ENCODE results near the gene MYCBP2. TPM values are rescaled to one million over a fixed set of nuclear protein-coding genes. Genes with fewer than 3 reads are reported as not detected.

MYCBP2 gene
- total RNA-seq, 1 donor: 155 TPM

DNA sequence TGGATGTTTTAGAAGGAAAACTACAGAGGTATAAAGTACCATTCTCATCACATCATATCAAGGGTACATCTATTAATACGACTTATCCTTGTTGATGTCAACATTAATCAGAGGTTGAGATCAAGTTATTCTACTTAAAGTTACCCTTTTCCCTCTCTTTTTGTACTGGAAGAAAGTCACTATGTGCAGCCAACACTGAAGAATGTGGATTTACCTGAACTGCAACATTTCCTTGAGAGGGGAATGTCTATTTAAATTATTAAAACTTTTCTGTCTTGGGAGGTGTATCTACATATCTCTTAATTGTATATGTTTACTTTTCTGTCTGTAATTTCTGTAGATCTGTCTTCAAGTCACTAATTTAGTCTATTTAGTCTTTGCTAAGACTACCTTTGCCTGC lies 297.5 kb downstream of the MYCBP2 start:
- H3K27me3 ChIP-seq (ENCODE audit: insufficient read depth, low read length): no peaks in the 10 kb centered on the region

GRCh38 chr13:77028202-77028601 lies 298.7 kb downstream of the MYCBP2 start:
- H3K4me3 ChIP-seq (ENCODE audit: insufficient read depth, low read length): peak overlapping the region; percentile 89

More for the DNA sequence above, 297.5 kb downstream of the MYCBP2 start:
- Histone ChIP-seq H3K36me3 (ENCODE audit: insufficient read depth, low read length) (no peaks in the 10 kb centered on the region), H3K79me2 (ENCODE audit: insufficient read depth, low read length) (peaks cover 24% of the 10 kb centered on the region), H4K20me1 (ENCODE audit: insufficient read depth, low read length) (peaks cover 12% of the 10 kb centered on the region), H2AFZ (ENCODE audit: low read length) (no peak overlapping the region), H3K4me3 (ENCODE audit: insufficient read depth, low read length) (no peak overlapping the region), H3K4me2 (ENCODE audit: insufficient read depth, low read length) (no peak overlapping the region), H3K9me3 (ENCODE audit: low read depth, low read length) (no peaks in the 10 kb centered on the region), H3K27ac (ENCODE audit: low read depth, low read length) (no peak overlapping the region), H3K4me1 (ENCODE audit: insufficient read depth, low read length) (peaks cover 27% of the 10 kb centered on the region)
- peak; percentile 9 for DNase-seq (ENCODE audit: insufficient read length, low spot score, missing footprints)
- TF ChIP-seq CTCF (IDR thresholded peaks at IDR 0.05; ENCODE audit: extremely low read depth, low read depth, low read length): no peak

GRCh38 chr13:77026861-77027621 lies 299.9 kb downstream of the MYCBP2 start, which contains the start of gene FBXL3:
Gene FBXL3 (minus strand): TSS chr13:77027159. CDS start chr13:77021860, 5,299 bp downstream.
- Histone ChIP-seq H3K4me3 (ENCODE audit: insufficient read depth, low read length) (peak within 1 kb of the TSS; percentile 89), H4K20me1 (ENCODE audit: insufficient read depth, low read length) (peaks cover 32% of the 10 kb centered on the region), H3K27me3 (ENCODE audit: insufficient read depth, low read length) (no peaks in the 10 kb centered on the region), H3K9me3 (ENCODE audit: low read depth, low read length) (no peaks in the 10 kb centered on the region), H3K36me3 (ENCODE audit: insufficient read depth, low read length) (no peaks in the 10 kb centered on the region), H3K4me2 (ENCODE audit: insufficient read depth, low read length) (peak within 1 kb of the TSS; percentile 87), H3K27ac (ENCODE audit: low read depth, low read length) (peak within 1 kb of the TSS; percentile 77), H2AFZ (ENCODE audit: low read length) (peak within 1 kb of the TSS; percentile 91), H3K79me2 (ENCODE audit: insufficient read depth, low read length) (peaks cover 48% of the 10 kb centered on the region), H3K4me1 (ENCODE audit: insufficient read depth, low read length) (peaks cover 40% of the 10 kb centered on the region)
- TF ChIP-seq CTCF (IDR thresholded peaks at IDR 0.05; ENCODE audit: extremely low read depth, low read depth, low read length): no peak
- DNase-seq (ENCODE audit: insufficient read length, low spot score, missing footprints): peak; percentile 97

More at GRCh38 chr13:77028202-77028601, 298.7 kb downstream of the MYCBP2 start:
- peaks cover 28% of the 10 kb centered on the region for H3K4me1 ChIP-seq (ENCODE audit: insufficient read depth, low read length)
- H2AFZ ChIP-seq (ENCODE audit: low read length): peak overlapping the region; percentile 91
- H3K9me3 ChIP-seq (ENCODE audit: low read depth, low read length): no peaks in the 10 kb centered on the region
- H3K27me3 ChIP-seq (ENCODE audit: insufficient read depth, low read length): no peaks in the 10 kb centered on the region
- peak overlapping the region; percentile 77 for H3K27ac ChIP-seq (ENCODE audit: low read depth, low read length)
- TF ChIP-seq CTCF (IDR thresholded peaks at IDR 0.05; ENCODE audit: extremely low read depth, low read depth, low read length): no peak
- no peaks in the 10 kb centered on the region for H3K36me3 ChIP-seq (ENCODE audit: insufficient read depth, low read length)
- DNase-seq (ENCODE audit: insufficient read length, low spot score, missing footprints): no peak
- peak overlapping the region; percentile 87 for H3K4me2 ChIP-seq (ENCODE audit: insufficient read depth, low read length)
- peaks cover 20% of the 10 kb centered on the region for H4K20me1 ChIP-seq (ENCODE audit: insufficient read depth, low read length)
- H3K79me2 ChIP-seq (ENCODE audit: insufficient read depth, low read length): peaks cover 37% of the 10 kb centered on the region

DNA sequence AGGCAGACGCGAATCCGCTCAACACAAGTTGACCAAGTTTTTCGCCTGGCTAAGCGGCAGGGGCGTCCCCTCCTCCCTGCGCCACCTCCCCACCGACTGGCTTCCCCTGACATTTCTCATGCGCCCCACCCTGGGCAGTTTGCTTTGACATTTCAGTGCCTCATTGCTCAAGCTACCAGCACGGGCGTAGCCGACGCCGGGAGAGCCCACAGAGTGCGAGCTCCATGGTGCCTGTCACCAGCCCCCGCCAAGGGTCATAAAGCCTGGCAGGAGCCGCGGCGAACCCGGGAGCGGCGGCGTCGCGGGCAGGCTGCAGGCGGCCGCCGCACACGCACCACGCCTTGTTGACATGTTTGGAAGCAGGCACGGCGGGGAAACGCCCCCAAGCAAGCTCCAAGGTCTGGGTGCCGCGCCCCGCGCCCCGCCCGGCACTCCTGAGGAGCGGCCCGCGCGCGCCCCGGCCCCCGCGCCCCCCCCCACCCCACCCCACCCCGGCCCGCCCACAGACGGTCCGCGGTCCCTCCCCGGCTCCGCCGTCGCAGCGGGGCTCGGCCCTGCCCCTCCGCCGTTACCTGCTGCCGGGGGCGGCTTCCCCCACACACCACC lies 300.5 kb downstream of the MYCBP2 start:
- Histone ChIP-seq H4K20me1 (ENCODE audit: insufficient read depth, low read length) (peaks cover 38% of the 10 kb centered on the region), H3K4me1 (ENCODE audit: insufficient read depth, low read length) (peaks cover 44% of the 10 kb centered on the region), H3K9me3 (ENCODE audit: low read depth, low read length) (no peaks in the 10 kb centered on the region), H3K79me2 (ENCODE audit: insufficient read depth, low read length) (peaks cover 55% of the 10 kb centered on the region), H3K4me3 (ENCODE audit: insufficient read depth, low read length) (peak overlapping the region; percentile 89), H3K4me2 (ENCODE audit: insufficient read depth, low read length) (peak overlapping the region; percentile 80), H3K27ac (ENCODE audit: low read depth, low read length) (peak overlapping the region; percentile 63), H3K27me3 (ENCODE audit: insufficient read depth, low read length) (no peaks in the 10 kb centered on the region), H3K36me3 (ENCODE audit: insufficient read depth, low read length) (peaks cover 2% of the 10 kb centered on the region), H2AFZ (ENCODE audit: low read length) (peak overlapping the region; percentile 90)
- TF ChIP-seq CTCF (IDR thresholded peaks at IDR 0.05; ENCODE audit: extremely low read depth, low read depth, low read length): no peak
- peak; percentile 91 for DNase-seq (ENCODE audit: insufficient read length, low spot score, missing footprints)

Data from osteoblast (primary cell).